ENCODE results near the gene SYT1. TPM values are rescaled to one million over a fixed set of nuclear protein-coding genes. Genes with fewer than 3 reads are reported as not detected.

The SYT1 gene
- total RNA-seq, 4 donors from 2014 or later, result 4.1 to 10.0 (median 6.7) TPM

GRCh38 chr12:79482921-79483320, 618.3 kb downstream of the SYT1 start:
- no peaks in the 10 kb centered on the region for H3K4me1 ChIP-seq
- WGBS, result 83% methylated on average over 2 of the region's 2 CpGs
- H3K27ac ChIP-seq (replicated peaks in 1 of 4), result no peak overlapping the region
- H3K27me3 ChIP-seq, result no peaks in the 10 kb centered on the region
- TF ChIP-seq CTCF (IDR thresholded peaks at IDR 0.05) (no peak), POLR2AphosphoS5 (IDR thresholded peaks at IDR 0.05) (no peak), EP300 (IDR thresholded peaks at IDR 0.05) (no peak), POLR2A (IDR thresholded peaks at IDR 0.05; ENCODE audit: low read depth) (no peak)
- DNase-seq (ENCODE audit: extremely low spot score), result peak; percentile 79
- no peaks in the 10 kb centered on the region for H3K36me3 ChIP-seq
- no peaks in the 10 kb centered on the region for H3K9me3 ChIP-seq
- no peak overlapping the region for H3K4me3 ChIP-seq
- intact Hi-C loops (cut with DNase I), result no loop called here

- no peaks in the 10 kb centered on the region for H3K27me3 ChIP-seq
- H3K27ac ChIP-seq (replicated peaks in 1 of 4), result no peak overlapping the region
- no peaks in the 10 kb centered on the region for H3K36me3 ChIP-seq
- no peak for DNase-seq (ENCODE audit: extremely low spot score)
- no peaks in the 10 kb centered on the region for H3K9me3 ChIP-seq
- no peaks in the 10 kb centered on the region for H3K4me1 ChIP-seq
- intact Hi-C loops (cut with DNase I), result no loop called here
- no peak overlapping the region for H3K4me3 ChIP-seq
- WGBS, result 86% methylated on average over 3 of the region's 3 CpGs
- no peak for TF ChIP-seq EP300 (IDR thresholded peaks at IDR 0.05)
- TF ChIP-seq CTCF (IDR thresholded peaks at IDR 0.05), result no peak
- no peak for TF ChIP-seq POLR2AphosphoS5 (IDR thresholded peaks at IDR 0.05)
- no peak for TF ChIP-seq POLR2A (IDR thresholded peaks at IDR 0.05; ENCODE audit: low read depth)
Observed at GRCh38 chr12:79486154-79486553, 621.6 kb downstream of the SYT1 start.

GRCh38 chr12:79487386-79488110, 623.0 kb downstream of the SYT1 start:
- H3K9me3 ChIP-seq, result no peaks in the 10 kb centered on the region
- intact Hi-C loops (cut with DNase I), result no loop called here
- TF ChIP-seq POLR2A (IDR thresholded peaks at IDR 0.05; ENCODE audit: low read depth), result no peak
- no peak for TF ChIP-seq EP300 (IDR thresholded peaks at IDR 0.05)
- no peak for TF ChIP-seq POLR2AphosphoS5 (IDR thresholded peaks at IDR 0.05)
- TF ChIP-seq CTCF (IDR thresholded peaks at IDR 0.05), result no peak
- H3K4me1 ChIP-seq, result no peaks in the 10 kb centered on the region
- no peaks in the 10 kb centered on the region for H3K27me3 ChIP-seq
- no peak for DNase-seq (ENCODE audit: extremely low spot score)
- no peaks in the 10 kb centered on the region for H3K36me3 ChIP-seq
- 71% methylated on average over 3 of the region's 3 CpGs for WGBS
- H3K4me3 ChIP-seq, result no peak overlapping the region
- no peak overlapping the region for H3K27ac ChIP-seq (replicated peaks in 1 of 4)

Small RNA genes within 50 kb of the gene (small RNA-seq; reads per million reads assigned to genes)
- gene MIR1252, result 0 reads per million in 3 donors
